Gastroesophageal sphincter (tissue), 4 donors: ENCODE data around the gene ICA1. TPM values are rescaled to one million over a fixed set of nuclear protein-coding genes. Genes with fewer than 3 reads are reported as not detected.
A peak's percentile ranks its signal among the peaks of the same experiment; 100 is the strongest.

Experiments
- ATAC-seq: fragments of 150-250 bp; one replicate; pipeline ENCODE4 v1.9.1; 2016; ENCODE audit warnings: mild to moderate bottlenecking, moderate library complexity
- H3K27ac ChIP-seq, 4 donors: fragments of 200-600 bp; sonication (generic) in 3 of 4; 1 replicate in 3 of 4; 2 replicates in 1 of 4; pipeline ENCODE4 v1.5.1; 2016 to 2019
- H3K27me3 ChIP-seq: fragments of 200-600 bp; sonication (generic); one replicate; pipeline ENCODE4 v1.5.1; 2019
- H3K36me3 ChIP-seq, 2 donors: fragments of 200-600 bp; sonication (generic); one replicate each; pipeline ENCODE4 v1.5.1; 2019; ENCODE audit warnings: control low read depth in 1 of 2
- H3K4me1 ChIP-seq, 3 donors: fragments of 200-600 bp; sonication (generic); 1 replicate in 2 of 3; 2 replicates in 1 of 3; pipeline ENCODE4 v1.5.1; 2016 to 2019; ENCODE audit warnings: control low read depth in 2 of 3
- H3K4me3 ChIP-seq, 2 donors: fragments of 200-600 bp; sonication (generic); one replicate each; pipeline ENCODE4 v1.5.1; 2019; ENCODE audit warnings: mild to moderate bottlenecking in 1 of 2, moderate library complexity in 1 of 2
- H3K9me3 ChIP-seq, 3 donors: fragments of 200-600 bp; sonication (generic); one replicate each; pipeline ENCODE4 v1.5.1; 2017 to 2019; ENCODE audit warnings: control low read depth in 2 of 3
- EP300 ChIP-seq: sonication (generic); formaldehyde crosslinking; IDR thresholded peaks from one replicate; pipeline ENCODE4 v1.6.1; 2017; ENCODE audit warnings: antibody characterized with exemption, mild to moderate bottlenecking
- POLR2A ChIP-seq, 2 donors: fragments of 450-650 bp; IDR thresholded peaks; one replicate each; pipeline ENCODE4 v1.6.1; 2017; ENCODE audit warnings: antibody characterized with exemption in 2 of 2, mild to moderate bottlenecking in 2 of 2, moderate library complexity in 1 of 2
- POLR2AphosphoS5 ChIP-seq: sonication (generic); formaldehyde crosslinking; IDR thresholded peaks from one replicate; pipeline ENCODE4 v1.6.1; 2017; ENCODE audit warnings: antibody characterized with exemption
- WGBS, 2 donors: methylation state at CpG; one replicate each; pipeline ENCODE4 v1.1.5; 2018; ENCODE audit warnings: low coverage in 1 of 2; 5-methylcytosine and 5-hydroxymethylcytosine counted together
- total RNA-seq, 4 donors: library from RNA; depleted of rRNA; stranded (reverse); fragments of >200 nt; gene quantifications; one replicate each; pipeline ENCODE4 v1.1.0, GENCODE V29; 2016
- TF ChIP-seq, protein P1 (sequence below), 4 experiments: fragments of 200-600 bp in 2 of 4; fragments of 450-650 bp in 2 of 4; sonication (generic) in 1 of 4; IDR thresholded peaks; one replicate each; pipeline ENCODE4 v1.5.1; 2017 to 2019; ENCODE audit warnings: antibody characterized with exemption in 4 of 4, mild to moderate bottlenecking in 2 of 4, moderate library complexity in 2 of 4

The ICA1 gene
- total RNA-seq, 4 donors from 2014 or later, result 6.6 to 11.7 (median 8.2) TPM

DNA sequence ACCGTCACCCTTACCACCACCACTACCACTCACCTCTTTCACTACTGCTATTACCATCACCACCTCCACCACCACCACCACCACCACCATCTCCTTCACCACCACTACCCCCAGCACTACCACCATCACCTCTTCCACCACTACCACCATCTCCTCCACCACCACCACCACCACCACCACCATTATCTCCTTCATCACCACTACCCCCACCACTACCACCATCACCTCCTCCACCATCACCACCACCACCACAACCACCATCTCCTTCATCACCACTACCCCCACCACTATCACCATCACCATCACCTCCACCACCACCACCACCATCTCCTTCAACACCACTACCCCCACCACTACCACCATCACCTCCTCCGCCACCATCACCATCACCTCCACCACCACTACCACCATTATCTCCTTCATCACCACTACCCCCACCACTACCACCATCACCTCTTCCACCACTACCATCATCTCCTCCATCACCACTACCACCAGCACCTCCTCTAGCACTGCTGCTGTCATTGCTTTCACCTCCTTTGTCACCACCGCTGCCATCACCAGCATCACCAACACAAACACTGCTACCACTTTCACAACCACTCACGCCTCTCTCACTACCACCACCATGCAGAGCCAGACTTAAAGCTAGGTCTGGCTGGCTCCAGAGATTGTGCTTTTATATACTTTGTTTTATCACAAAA, 109.3 kb downstream of the ICA1 start:
- TF ChIP-seq POLR2AphosphoS5, result no peak
- ATAC-seq, result peak; percentile 43
- no peak overlapping the region for H3K27ac ChIP-seq
- peaks cover 0 to 7% of the 10 kb centered on the region in 2 donors for H3K36me3 ChIP-seq
- H3K4me3 ChIP-seq, result no peak overlapping the region
- H3K27me3 ChIP-seq, result no peaks in the 10 kb centered on the region
- 81 to 85% methylated on average over 3 to 4 of the region's 4 CpGs for WGBS, 2 donors
- H3K9me3 ChIP-seq, result no peaks in the 10 kb centered on the region
- H3K4me1 ChIP-seq, result no peaks in the 10 kb centered on the region

DNA sequence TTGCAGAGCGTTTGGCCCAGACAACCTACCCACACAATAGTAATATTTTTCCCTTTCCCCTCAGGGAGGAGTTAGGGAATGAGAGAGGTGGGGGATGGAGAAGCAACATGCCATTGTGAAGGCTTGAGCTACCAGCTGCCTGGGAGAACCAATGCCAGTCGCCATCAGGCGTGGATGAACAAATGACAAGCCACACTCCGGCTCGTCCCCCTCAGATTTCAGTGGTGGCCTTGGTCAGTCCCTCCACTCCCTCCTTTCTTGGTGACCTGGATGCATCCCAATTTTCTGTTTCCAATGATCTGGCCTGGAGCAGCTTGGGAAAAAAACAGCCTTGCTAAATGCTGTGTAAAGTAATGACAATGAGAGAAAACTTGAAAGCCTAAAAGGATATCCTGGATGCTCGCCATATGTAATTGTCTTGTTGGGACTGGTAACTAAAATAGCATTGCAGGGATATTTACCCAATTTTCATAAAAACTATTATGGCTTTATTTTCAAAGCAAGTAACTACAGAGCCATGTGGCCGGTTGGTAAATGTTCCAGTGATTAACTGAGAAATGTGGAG, 110.7 kb downstream of the ICA1 start:
- Histone ChIP-seq H3K36me3 (peaks cover 0 to 7% of the 10 kb centered on the region in 2 donors), H3K4me1 (no peaks in the 10 kb centered on the region), H3K9me3 (no peaks in the 10 kb centered on the region), H3K27ac (no peak overlapping the region), H3K4me3 (no peak overlapping the region), H3K27me3 (no peaks in the 10 kb centered on the region)
- 72 to 94% methylated on average over 5 to 7 of the region's 7 CpGs for WGBS, 2 donors
- no peak for ATAC-seq
- TF ChIP-seq EP300, result no peak
- TF ChIP-seq POLR2AphosphoS5, result no peak
- TF ChIP-seq, protein P1, sequence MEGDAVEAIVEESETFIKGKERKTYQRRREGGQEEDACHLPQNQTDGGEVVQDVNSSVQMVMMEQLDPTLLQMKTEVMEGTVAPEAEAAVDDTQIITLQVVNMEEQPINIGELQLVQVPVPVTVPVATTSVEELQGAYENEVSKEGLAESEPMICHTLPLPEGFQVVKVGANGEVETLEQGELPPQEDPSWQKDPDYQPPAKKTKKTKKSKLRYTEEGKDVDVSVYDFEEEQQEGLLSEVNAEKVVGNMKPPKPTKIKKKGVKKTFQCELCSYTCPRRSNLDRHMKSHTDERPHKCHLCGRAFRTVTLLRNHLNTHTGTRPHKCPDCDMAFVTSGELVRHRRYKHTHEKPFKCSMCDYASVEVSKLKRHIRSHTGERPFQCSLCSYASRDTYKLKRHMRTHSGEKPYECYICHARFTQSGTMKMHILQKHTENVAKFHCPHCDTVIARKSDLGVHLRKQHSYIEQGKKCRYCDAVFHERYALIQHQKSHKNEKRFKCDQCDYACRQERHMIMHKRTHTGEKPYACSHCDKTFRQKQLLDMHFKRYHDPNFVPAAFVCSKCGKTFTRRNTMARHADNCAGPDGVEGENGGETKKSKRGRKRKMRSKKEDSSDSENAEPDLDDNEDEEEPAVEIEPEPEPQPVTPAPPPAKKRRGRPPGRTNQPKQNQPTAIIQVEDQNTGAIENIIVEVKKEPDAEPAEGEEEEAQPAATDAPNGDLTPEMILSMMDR (IDR thresholded peaks at IDR 0.05), result no peak
- TF ChIP-seq POLR2A (IDR thresholded peaks at IDR 0.05), result no peak

DNA sequence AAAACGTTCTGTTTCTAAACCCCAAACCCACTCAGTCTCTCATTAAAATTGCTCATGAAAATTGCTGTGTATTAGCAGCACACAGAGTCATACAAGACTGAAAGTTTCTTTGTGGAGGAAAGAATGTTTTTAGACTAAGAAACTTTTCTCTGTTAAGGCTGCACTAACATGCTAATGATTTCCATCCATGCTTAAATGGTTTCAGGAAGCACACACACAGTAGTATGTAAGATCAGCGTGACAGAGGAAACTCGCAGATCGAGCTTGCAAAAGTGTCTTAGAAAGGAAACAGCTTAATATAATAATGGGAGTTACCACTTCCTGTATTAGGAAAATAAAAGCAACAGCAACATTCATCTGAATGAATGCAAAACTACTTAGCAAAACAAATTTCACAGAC, 112.7 kb downstream of the ICA1 start:
- ATAC-seq, result no peak
- Histone ChIP-seq H3K27ac (no peak overlapping the region), H3K4me1 (peaks cover 0 to 6% (median 0%) of the 10 kb centered on the region in 3 donors), H3K27me3 (no peaks in the 10 kb centered on the region), H3K9me3 (no peaks in the 10 kb centered on the region), H3K4me3 (no peak overlapping the region), H3K36me3 (no peaks in the 10 kb centered on the region)
- 56 to 82% methylated on average over 3 to 4 of the region's 4 CpGs for WGBS, 2 donors
- no peak for TF ChIP-seq POLR2AphosphoS5
- no peak for TF ChIP-seq EP300

DNA sequence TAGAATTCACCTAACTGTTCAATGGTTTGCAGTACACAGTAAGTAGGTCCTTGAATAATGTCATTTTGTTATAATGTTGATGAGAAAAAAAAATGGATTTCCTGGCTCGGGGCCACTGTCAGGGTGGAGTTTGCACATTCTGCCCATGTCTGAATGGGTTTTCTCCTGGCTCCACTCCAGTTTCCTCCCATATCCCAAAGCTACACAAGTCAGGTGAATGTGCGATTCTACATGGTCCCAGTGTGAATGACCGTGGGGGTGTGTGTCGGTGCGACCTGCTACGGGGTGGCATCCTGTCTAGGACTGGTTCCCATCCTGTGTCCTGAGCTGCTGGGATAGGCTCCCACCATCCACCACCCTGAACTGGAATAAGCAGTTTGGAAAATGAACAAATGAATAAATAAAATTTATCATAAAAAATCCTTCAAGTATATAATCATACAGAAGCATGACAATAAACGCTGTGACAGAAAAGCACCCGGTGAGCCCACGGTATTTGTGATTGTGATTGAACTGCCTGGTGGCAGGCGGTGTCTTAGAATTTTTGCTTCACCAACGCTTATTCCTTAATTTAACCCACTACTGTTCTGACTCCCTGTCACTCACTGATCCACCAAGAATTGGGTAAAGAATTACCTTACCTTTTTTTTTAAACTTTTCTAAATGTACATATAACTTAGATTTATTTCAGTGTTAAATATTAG, 114.1 kb downstream of the ICA1 start:
- Histone ChIP-seq H3K27me3 (no peaks in the 10 kb centered on the region), H3K4me3 (no peak overlapping the region), H3K27ac (no peak overlapping the region), H3K36me3 (no peaks in the 10 kb centered on the region), H3K9me3 (no peaks in the 10 kb centered on the region), H3K4me1 (peaks cover 0 to 6% (median 0%) of the 10 kb centered on the region in 3 donors)
- TF ChIP-seq, protein P1 (IDR thresholded peaks at IDR 0.05), result no peak
- no peak for TF ChIP-seq POLR2AphosphoS5
- no peak for TF ChIP-seq POLR2A (IDR thresholded peaks at IDR 0.05)
- no peak for TF ChIP-seq EP300
- 66 to 80% methylated on average over 9 to 11 of the region's 11 CpGs for WGBS, 2 donors
- no peak for ATAC-seq

DNA sequence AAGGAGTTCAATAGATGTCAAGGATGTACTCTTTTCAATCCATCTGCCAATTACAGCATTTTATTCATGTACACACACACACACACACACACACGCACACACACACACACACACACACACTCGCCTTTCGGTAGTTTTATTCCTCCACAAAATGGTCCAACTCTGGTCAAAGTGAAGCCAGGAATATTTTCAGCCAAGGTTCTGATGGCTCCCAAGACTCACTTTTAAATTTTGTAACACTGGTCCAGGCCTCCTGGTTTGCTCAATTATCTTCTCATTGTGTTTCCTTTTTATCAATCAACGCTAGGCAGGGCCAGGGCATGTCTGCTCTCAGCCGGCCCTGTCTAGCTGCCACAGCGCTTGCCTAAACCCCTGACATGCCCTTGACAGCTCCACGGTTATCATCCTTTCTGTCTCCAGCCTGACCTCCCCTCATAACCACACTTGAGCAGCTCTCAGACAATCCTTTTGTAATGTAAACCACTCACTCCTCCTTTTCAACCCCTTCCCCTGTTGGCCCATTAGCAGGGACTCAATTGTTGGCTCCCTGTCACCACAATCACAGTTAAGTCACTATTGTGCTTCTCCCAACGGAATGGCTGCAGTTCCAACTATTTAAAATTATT, 115.1 kb downstream of the ICA1 start:
- Histone ChIP-seq H3K36me3 (no peaks in the 10 kb centered on the region), H3K27ac (no peak overlapping the region), H3K4me3 (no peak overlapping the region), H3K27me3 (no peaks in the 10 kb centered on the region), H3K9me3 (no peaks in the 10 kb centered on the region), H3K4me1 (peaks cover 0 to 6% (median 0%) of the 10 kb centered on the region in 3 donors)
- TF ChIP-seq POLR2A (IDR thresholded peaks at IDR 0.05), result no peak
- TF ChIP-seq POLR2AphosphoS5, result no peak
- TF ChIP-seq, protein P1 (IDR thresholded peaks at IDR 0.05), result no peak
- no peak for TF ChIP-seq EP300
- no peak for ATAC-seq
- WGBS, 2 donors, result 49 to 64% methylated on average over 7 to 8 of the region's 8 CpGs
